Endothelial cell of umbilical vein (primary cell): ENCODE results near the gene VAPB. TPM values are rescaled to one million over a fixed set of nuclear protein-coding genes. Genes with fewer than 3 reads are reported as not detected.

Source experiments
- BruUV-seq: library from RNA; stranded (reverse); fragments of 400-500 nt; replicated peaks from 2 replicates; lab custom pipeline; 2021; lab: Mats Ljungman, UMichigan
- CTCF ChIA-PET: fragments of 300-600, 350-600 bp; sonication (Branson Sonifier 250); formaldehyde crosslinking; loops from one replicate; lab custom pipeline; 2021; ENCODE audit warnings: antibody characterized with exemption, inconsistent platforms; lab: Charles Lee
- POLR2A ChIA-PET: fragments of 300-600, 350-600 bp; sonication (Branson Sonifier 250); formaldehyde crosslinking; loops from one replicate; lab custom pipeline; 2021; ENCODE audit warnings: antibody characterized with exemption, inconsistent platforms; lab: Charles Lee
- DNase-seq: peaks from one replicate; pipeline ENCODE4 v3.0.0-alpha.2; 2011; ENCODE audit warnings: low read depth, low spot score
- FAIRE-seq: peaks from 2 replicates; lab custom pipeline; 2011; peaks lifted over from hg19 to GRCh38; lab: Jason Lieb, UNC
- H2AFZ ChIP-seq: 2 replicates; pipeline ENCODE4 v1.6.0; 2012; ENCODE audit warnings: low read depth, low read length, control low read depth, inconsistent platforms
- H3K27ac ChIP-seq: 2 replicates; pipeline ENCODE4 v1.5.1; 2011; ENCODE audit warnings: low read depth, mild to moderate bottlenecking, control low read depth, low read length, moderate library complexity; ENCODE audit not compliant: insufficient read depth
- H3K27me3 ChIP-seq, 2 experiments: 2 replicates each; pipeline versions ENCODE4 v1.6.0 to v1.6.1; 2011; ENCODE audit warnings: low read length in 2 of 2, mixed read lengths in 1 of 2; ENCODE audit not compliant: control insufficient read depth in 2 of 2, insufficient read depth in 2 of 2
- H3K36me3 ChIP-seq, 2 experiments: 2 replicates in 1 of 2; 3 replicates in 1 of 2; pipeline ENCODE4 v1.5.1; 2011; ENCODE audit warnings: low read length in 2 of 2, mild to moderate bottlenecking in 1 of 2, moderate library complexity in 1 of 2; ENCODE audit not compliant: control insufficient read depth in 2 of 2, insufficient read depth in 2 of 2; ENCODE audit errors: extremely low read depth in 1 of 2
- H3K4me1 ChIP-seq: 3 replicates; pipeline ENCODE4 v1.5.1; 2011; ENCODE audit warnings: mild to moderate bottlenecking, low read length; ENCODE audit not compliant: control insufficient read depth, insufficient read depth; ENCODE audit errors: extremely low read depth
- H3K4me2 ChIP-seq: 2 replicates; pipeline ENCODE4 v1.6.1; 2011; ENCODE audit warnings: low read length, control low read depth, mixed read lengths; ENCODE audit not compliant: insufficient read depth
- H3K4me3 ChIP-seq, 3 experiments: fragments of 200-600 bp in 1 of 3; sonication (generic), shearing (Covaris generic) in 1 of 3; replicated peaks in 1 of 3; 2 replicates each; pipeline ENCODE4 v1.5.1; 2011 to 2016; ENCODE audit warnings: control low read depth in 3 of 3, low read length in 3 of 3, mild to moderate bottlenecking in 2 of 3, inconsistent platforms in 1 of 3, low read depth in 1 of 3, moderate library complexity in 1 of 3; ENCODE audit not compliant: insufficient read depth in 1 of 3
- H3K79me2 ChIP-seq: 2 replicates; pipeline ENCODE4 v1.6.0; 2012; ENCODE audit warnings: low read length, inconsistent platforms; ENCODE audit not compliant: control insufficient read depth, insufficient read depth
- H3K9ac ChIP-seq: replicated peaks from 2 replicates; pipeline ENCODE3; 2011; ENCODE audit warnings: low read length, control low read depth; ENCODE audit not compliant: insufficient read depth; ENCODE audit errors: extremely low read depth
- H3K9me1 ChIP-seq: replicated peaks from 3 replicates; pipeline ENCODE4 v1.6.0; 2011; ENCODE audit warnings: mild to moderate bottlenecking, low read length; ENCODE audit not compliant: control insufficient read depth, insufficient read depth; ENCODE audit errors: extremely low read depth
- H3K9me3 ChIP-seq: replicated peaks from 2 replicates; pipeline ENCODE4 v1.5.1; 2012; ENCODE audit warnings: low read length, inconsistent platforms; ENCODE audit not compliant: control insufficient read depth, insufficient read depth
- H4K20me1 ChIP-seq: replicated peaks from 2 replicates; pipeline ENCODE3; 2011; ENCODE audit warnings: mild to moderate bottlenecking, low read length; ENCODE audit not compliant: control insufficient read depth, insufficient read depth; ENCODE audit errors: extremely low read depth
- CTCF ChIP-seq, 2 donors: IDR thresholded peaks; 1 replicate in 1 of 2; 2 replicates in 1 of 2; pipeline ENCODE4 v1.5.1; 2011; ENCODE audit warnings: low read length in 2 of 2, mild to moderate bottlenecking in 2 of 2, moderate library complexity in 2 of 2, control low read depth in 1 of 2, inconsistent platforms in 1 of 2, low read depth in 1 of 2; ENCODE audit not compliant: insufficient read depth in 1 of 2; ENCODE audit errors: extremely low read depth in 1 of 2
- EZH2 ChIP-seq: IDR thresholded peaks from 2 replicates; pipeline ENCODE4 v1.6.1; 2012; ENCODE audit warnings: borderline replicate concordance, low read depth, mild to moderate bottlenecking, moderate library complexity, low read length, inconsistent platforms; ENCODE audit not compliant: severe bottlenecking
- FOS ChIP-seq: IDR thresholded peaks from 2 replicates; pipeline ENCODE4 v1.6.1; 2011; ENCODE audit warnings: mild to moderate bottlenecking, low read length, moderate library complexity, borderline replicate concordance; ENCODE audit not compliant: insufficient read depth
- GATA2 ChIP-seq: IDR thresholded peaks from 2 replicates; pipeline ENCODE4 v1.7.0; 2011; ENCODE audit warnings: low read depth, mild to moderate bottlenecking, moderate library complexity, mixed read lengths, low read length; ENCODE audit not compliant: insufficient read length, insufficient read depth
- JUN ChIP-seq: IDR thresholded peaks from 2 replicates; pipeline ENCODE4 v1.6.1; 2011; ENCODE audit warnings: borderline replicate concordance, low read depth; ENCODE audit not compliant: insufficient read length, insufficient read depth
- MAX ChIP-seq: IDR thresholded peaks from 2 replicates; pipeline ENCODE4 v1.6.1; 2011; ENCODE audit not compliant: insufficient read depth, insufficient read length
- MYC ChIP-seq: IDR thresholded peaks from one replicate; pipeline ENCODE4 v1.6.1; 2011; ENCODE audit warnings: mild to moderate bottlenecking, low read depth, low read length
- POLR2A ChIP-seq: IDR thresholded peaks from 2 replicates; pipeline ENCODE4 v1.6.1; 2012; ENCODE audit warnings: low read depth, mild to moderate bottlenecking, control low read depth, low read length
- POLR2AphosphoS5 ChIP-seq: IDR thresholded peaks from 2 replicates; pipeline ENCODE4 v1.6.1; 2012; ENCODE audit warnings: low read depth, mild to moderate bottlenecking, control low read depth, low read length, moderate library complexity; ENCODE audit not compliant: insufficient read depth
- dilution Hi-C: fragments of 300-500 bp; cut with MboI; formaldehyde crosslinking; loops from one replicate; pipeline ENCODE4 v1.15.0; 2019; ENCODE audit warnings: low sequenced_read_pairs; ENCODE audit not compliant: extremely low pct_ligation_motif_present
- intact Hi-C: fragments of 100-400 bp; cut with micrococcal nuclease; formaldehyde crosslinking; loops from one replicate; pipeline ENCODE4 v1.10.0; 2022
- polyA plus RNA-seq, 4 experiments: library from polyadenylated mRNA; depleted of rRNA in 3 of 4; stranded (reverse) in 3 of 4; unstranded in 1 of 4; fragments of >200 nt; gene quantifications; 2 replicates each; pipeline versions ENCODE4 v1.2.1 to v1.2.3, GENCODE V29; 2011 to 2012; ENCODE audit warnings: missing spikeins in 1 of 4
- total RNA-seq: library from RNA; stranded (reverse); gene quantifications from 2 replicates; pipeline ENCODE4 v1.2.3, GENCODE V29; 2021

VAPB gene
- total and polyA plus RNA-seq, 2 donors (not counting 3 experiments of a cell fraction or from before 2014, with no cell fraction given) = 17.9 to 48.9 TPM

- dilution Hi-C loops = no loop called here
- BruUV-seq = no TSS peak
- H3K27ac ChIP-seq = no peak overlapping the region
- peaks cover 2 to 9% of the 10 kb centered on the region in 2 experiments for H3K27me3 ChIP-seq
- no peak overlapping the region for H3K9ac ChIP-seq
- H3K9me1 ChIP-seq = no peaks in the 10 kb centered on the region
- no peaks in the 10 kb centered on the region for H3K79me2 ChIP-seq
- no peaks in the 10 kb centered on the region for H3K4me1 ChIP-seq
- H3K4me2 ChIP-seq = no peak overlapping the region
- H4K20me1 ChIP-seq = no peaks in the 10 kb centered on the region
- intact Hi-C loops = no loop called here
- ChIA-PET CTCF (interaction anchor here (1.2 kb wide), 2 partner anchors 16 to 175 kb away, joined by 3 to 5 read pairs; no protein-coding TSS in a partner anchor), POLR2A (no interaction called here)
- no peak overlapping the region for H3K4me3 ChIP-seq
- FAIRE-seq = no peak
- no peaks in the 10 kb centered on the region for H3K9me3 ChIP-seq
- TF ChIP-seq POLR2A (no peak), EZH2 (no peak), POLR2AphosphoS5 (no peak), MYC (no peak), GATA2 (no peak), FOS (no peak), MAX (no peak), CTCF (IDR thresholded peaks at IDR 0.05; ENCODE audit: extremely low read depth in 1 of 2, insufficient read depth in 1 of 2, low read depth in 1 of 2, low read length in 2 of 2) (no peak), JUN (no peak)
- no peaks in the 10 kb centered on the region for H3K36me3 ChIP-seq
- H2AFZ ChIP-seq = no peak overlapping the region
- no peak for DNase-seq
Measured at GRCh38 chr20:58492074-58492718, 103.2 kb downstream of the VAPB start.
